Measurements from ENCODE around the gene ANO10.

ANO10 gene

DNA sequence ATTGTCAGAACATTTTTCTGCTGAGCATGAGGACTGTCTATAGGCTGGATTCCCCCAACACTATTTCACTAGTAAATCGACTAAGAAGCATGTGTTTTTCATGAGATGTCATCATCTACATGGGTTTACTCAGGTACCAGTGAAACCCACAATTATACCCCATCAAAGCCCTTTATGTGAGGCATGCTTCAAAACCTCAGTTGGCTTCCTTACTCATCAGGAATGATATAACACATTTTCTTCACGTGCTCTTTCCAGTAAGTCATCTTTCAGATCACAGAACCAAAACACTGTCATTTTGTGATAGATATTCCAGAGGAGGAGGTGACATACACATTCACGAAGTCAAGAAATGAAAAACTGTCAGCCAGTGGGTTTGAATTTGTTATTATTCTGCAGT is 116.5 kb downstream of the ANO10 start:
- Histone ChIP-seq H3K79me2 (ENCODE audit: insufficient read depth, low read length) (no peaks in the 10 kb centered on the region), H3F3A (ENCODE audit: insufficient read depth, low read length) (no peaks in the 10 kb centered on the region), H4K20me1 (ENCODE audit: insufficient read depth, low read length) (no peaks in the 10 kb centered on the region), H3K9me2 (ENCODE audit: low read depth, low read length) (no peaks in the 10 kb centered on the region), H2AFZ (ENCODE audit: low read length) (no peak overlapping the region), H3K4me3 (ENCODE audit: low read depth, low read length, poor library complexity, severe bottlenecking) (no peak overlapping the region), H3K27me3 (ENCODE audit: insufficient read depth, low read length) (no peaks in the 10 kb centered on the region; the same call in 1 of the 2 replicates), H3K27ac (ENCODE audit: low read depth, low read length, poor library complexity, severe bottlenecking) (no peak overlapping the region), H3K9me3 (ENCODE audit: low read length) (no peaks in the 10 kb centered on the region), H3K4me2 (ENCODE audit: low read length) (no peak overlapping the region), H3K36me3 (ENCODE audit: insufficient read depth, low read length) (no peaks in the 10 kb centered on the region), H3K9ac (ENCODE audit: low read length) (no peak overlapping the region), H3K4me1 (ENCODE audit: insufficient read depth, low read length, severe bottlenecking) (no peaks in the 10 kb centered on the region)
- TF ChIP-seq, protein P1, sequence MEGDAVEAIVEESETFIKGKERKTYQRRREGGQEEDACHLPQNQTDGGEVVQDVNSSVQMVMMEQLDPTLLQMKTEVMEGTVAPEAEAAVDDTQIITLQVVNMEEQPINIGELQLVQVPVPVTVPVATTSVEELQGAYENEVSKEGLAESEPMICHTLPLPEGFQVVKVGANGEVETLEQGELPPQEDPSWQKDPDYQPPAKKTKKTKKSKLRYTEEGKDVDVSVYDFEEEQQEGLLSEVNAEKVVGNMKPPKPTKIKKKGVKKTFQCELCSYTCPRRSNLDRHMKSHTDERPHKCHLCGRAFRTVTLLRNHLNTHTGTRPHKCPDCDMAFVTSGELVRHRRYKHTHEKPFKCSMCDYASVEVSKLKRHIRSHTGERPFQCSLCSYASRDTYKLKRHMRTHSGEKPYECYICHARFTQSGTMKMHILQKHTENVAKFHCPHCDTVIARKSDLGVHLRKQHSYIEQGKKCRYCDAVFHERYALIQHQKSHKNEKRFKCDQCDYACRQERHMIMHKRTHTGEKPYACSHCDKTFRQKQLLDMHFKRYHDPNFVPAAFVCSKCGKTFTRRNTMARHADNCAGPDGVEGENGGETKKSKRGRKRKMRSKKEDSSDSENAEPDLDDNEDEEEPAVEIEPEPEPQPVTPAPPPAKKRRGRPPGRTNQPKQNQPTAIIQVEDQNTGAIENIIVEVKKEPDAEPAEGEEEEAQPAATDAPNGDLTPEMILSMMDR (IDR thresholded peaks at IDR 0.05; ENCODE audit: low read length): no peak
- no peak for TF ChIP-seq EZH2 (IDR thresholded peaks at IDR 0.05; ENCODE audit: borderline replicate concordance, low read length)

DNA sequence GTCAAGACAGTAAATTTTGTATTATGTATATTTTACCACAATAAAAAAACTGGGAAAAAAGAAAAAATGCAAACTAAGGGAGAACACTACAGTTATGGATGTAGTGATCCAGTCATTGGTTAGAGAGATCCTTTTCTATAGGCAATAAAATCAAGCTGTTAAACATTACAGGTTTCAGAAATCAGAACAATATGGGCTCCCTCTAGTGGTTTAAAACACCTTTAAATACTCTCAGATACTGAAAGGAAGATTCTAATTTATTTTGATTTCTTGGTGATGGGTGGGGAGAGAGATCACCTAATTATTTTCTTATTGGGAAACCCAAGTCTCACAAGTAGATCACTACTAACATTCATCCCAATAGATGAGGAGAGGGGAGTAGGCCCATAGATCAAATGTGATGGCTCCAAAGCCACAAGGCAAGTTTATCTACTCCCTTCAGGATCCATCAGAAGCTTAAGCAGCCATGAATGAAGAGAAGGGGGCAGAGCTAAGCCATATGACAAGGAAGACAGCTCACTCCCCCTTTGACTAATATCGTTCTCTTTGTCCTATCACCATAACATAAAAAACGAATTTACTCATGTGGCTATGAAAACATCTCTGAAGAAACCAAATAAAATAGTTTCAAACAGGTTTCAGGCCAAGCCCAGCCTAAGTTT is 118.6 kb downstream of the ANO10 start:
- Histone ChIP-seq H3K9ac (ENCODE audit: low read length) (no peak overlapping the region), H3K79me2 (ENCODE audit: insufficient read depth, low read length) (no peaks in the 10 kb centered on the region), H4K20me1 (ENCODE audit: insufficient read depth, low read length) (no peaks in the 10 kb centered on the region), H3K4me1 (ENCODE audit: insufficient read depth, low read length, severe bottlenecking) (no peaks in the 10 kb centered on the region), H3K27me3 (ENCODE audit: insufficient read depth, low read length) (no peaks in the 10 kb centered on the region; the same call in 1 of the 2 replicates), H3K9me3 (ENCODE audit: low read length) (no peaks in the 10 kb centered on the region), H3K27ac (ENCODE audit: low read depth, low read length, poor library complexity, severe bottlenecking) (no peak overlapping the region), H3K36me3 (ENCODE audit: insufficient read depth, low read length) (no peaks in the 10 kb centered on the region), H3F3A (ENCODE audit: insufficient read depth, low read length) (no peaks in the 10 kb centered on the region), H3K4me2 (ENCODE audit: low read length) (no peak overlapping the region), H3K9me2 (ENCODE audit: low read depth, low read length) (no peaks in the 10 kb centered on the region), H3K4me3 (ENCODE audit: low read depth, low read length, poor library complexity, severe bottlenecking) (no peak overlapping the region), H2AFZ (ENCODE audit: low read length) (no peak overlapping the region)
- TF ChIP-seq EZH2 (IDR thresholded peaks at IDR 0.05; ENCODE audit: borderline replicate concordance, low read length): no peak
- TF ChIP-seq, protein P1 (IDR thresholded peaks at IDR 0.05; ENCODE audit: low read length): peak; percentile 51; the same call in 1 of the 2 replicates

DNA sequence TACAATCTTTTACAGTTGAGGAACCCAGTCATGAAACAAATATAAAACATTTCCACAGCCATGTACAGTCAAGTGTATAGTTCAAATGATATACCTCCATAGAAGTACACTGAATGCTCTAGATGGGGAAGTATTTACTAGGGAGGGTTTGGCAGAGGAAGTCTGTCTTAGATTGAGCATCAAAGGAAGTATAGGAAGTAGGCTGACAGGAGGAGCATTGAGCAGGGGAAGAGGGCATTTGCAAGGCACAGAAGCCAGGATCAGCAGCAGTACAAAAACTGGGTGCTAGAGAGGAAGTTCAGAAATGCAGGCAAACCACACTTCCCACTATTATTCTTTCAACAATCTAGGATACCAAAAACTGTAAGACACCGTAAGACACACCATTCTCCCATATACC is 122.6 kb downstream of the ANO10 start:
- Histone ChIP-seq H3K4me3 (ENCODE audit: low read depth, low read length, poor library complexity, severe bottlenecking) (no peak overlapping the region), H3K79me2 (ENCODE audit: insufficient read depth, low read length) (no peaks in the 10 kb centered on the region), H3K4me1 (ENCODE audit: insufficient read depth, low read length, severe bottlenecking) (no peaks in the 10 kb centered on the region), H3K36me3 (ENCODE audit: insufficient read depth, low read length) (no peaks in the 10 kb centered on the region), H3K9me3 (ENCODE audit: low read length) (no peaks in the 10 kb centered on the region), H4K20me1 (ENCODE audit: insufficient read depth, low read length) (no peaks in the 10 kb centered on the region), H3K9me2 (ENCODE audit: low read depth, low read length) (no peaks in the 10 kb centered on the region), H3K27ac (ENCODE audit: low read depth, low read length, poor library complexity, severe bottlenecking) (no peak overlapping the region), H3K9ac (ENCODE audit: low read length) (no peak overlapping the region), H3K4me2 (ENCODE audit: low read length) (no peak overlapping the region), H3F3A (ENCODE audit: insufficient read depth, low read length) (no peaks in the 10 kb centered on the region), H2AFZ (ENCODE audit: low read length) (no peak overlapping the region), H3K27me3 (ENCODE audit: insufficient read depth, low read length) (no peaks in the 10 kb centered on the region; the same call in 1 of the 2 replicates)
- TF ChIP-seq EZH2 (IDR thresholded peaks at IDR 0.05; ENCODE audit: borderline replicate concordance, low read length): no peak
- TF ChIP-seq, protein P1 (IDR thresholded peaks at IDR 0.05; ENCODE audit: low read length): no peak

All from OCI-LY1 (cell line).